ENCODE data around the gene OTOS.

DNA sequence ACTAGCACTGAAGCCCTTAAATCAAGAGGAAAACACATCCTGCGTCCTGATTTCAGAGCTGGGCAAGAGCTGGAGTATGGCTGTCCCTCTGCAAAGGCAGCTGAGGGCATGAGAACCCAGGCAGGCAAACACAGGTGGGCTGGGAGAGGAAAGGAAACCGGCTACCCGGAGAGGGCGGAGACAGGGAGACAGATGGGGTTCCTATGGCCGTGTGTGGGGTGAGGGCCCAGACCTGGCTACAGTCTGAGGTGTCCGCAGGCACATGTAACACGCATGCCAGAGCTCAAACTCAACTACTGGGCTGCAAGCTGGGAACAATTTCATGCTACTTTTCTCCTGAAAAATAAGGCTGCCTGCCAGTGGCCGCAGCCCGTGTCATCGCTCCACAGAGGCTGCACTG, 7.1 kb downstream of the OTOS start:
- TF ChIP-seq POLR2AphosphoS5 (IDR thresholded peaks at IDR 0.05), result no peak
- no peak for TF ChIP-seq POLR2A (IDR thresholded peaks at IDR 0.05)
- TF ChIP-seq, protein P1, sequence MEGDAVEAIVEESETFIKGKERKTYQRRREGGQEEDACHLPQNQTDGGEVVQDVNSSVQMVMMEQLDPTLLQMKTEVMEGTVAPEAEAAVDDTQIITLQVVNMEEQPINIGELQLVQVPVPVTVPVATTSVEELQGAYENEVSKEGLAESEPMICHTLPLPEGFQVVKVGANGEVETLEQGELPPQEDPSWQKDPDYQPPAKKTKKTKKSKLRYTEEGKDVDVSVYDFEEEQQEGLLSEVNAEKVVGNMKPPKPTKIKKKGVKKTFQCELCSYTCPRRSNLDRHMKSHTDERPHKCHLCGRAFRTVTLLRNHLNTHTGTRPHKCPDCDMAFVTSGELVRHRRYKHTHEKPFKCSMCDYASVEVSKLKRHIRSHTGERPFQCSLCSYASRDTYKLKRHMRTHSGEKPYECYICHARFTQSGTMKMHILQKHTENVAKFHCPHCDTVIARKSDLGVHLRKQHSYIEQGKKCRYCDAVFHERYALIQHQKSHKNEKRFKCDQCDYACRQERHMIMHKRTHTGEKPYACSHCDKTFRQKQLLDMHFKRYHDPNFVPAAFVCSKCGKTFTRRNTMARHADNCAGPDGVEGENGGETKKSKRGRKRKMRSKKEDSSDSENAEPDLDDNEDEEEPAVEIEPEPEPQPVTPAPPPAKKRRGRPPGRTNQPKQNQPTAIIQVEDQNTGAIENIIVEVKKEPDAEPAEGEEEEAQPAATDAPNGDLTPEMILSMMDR (IDR thresholded peaks at IDR 0.05), result no peak

Data from prostate gland (tissue), 2 donors.